Measurements from ENCODE around the gene OR4D2. TPM values are rescaled to one million over a fixed set of nuclear protein-coding genes. Genes with fewer than 3 reads are reported as not detected.

Gene OR4D2
- total RNA-seq, 4 donors from 2014 or later, result not detected

DNA sequence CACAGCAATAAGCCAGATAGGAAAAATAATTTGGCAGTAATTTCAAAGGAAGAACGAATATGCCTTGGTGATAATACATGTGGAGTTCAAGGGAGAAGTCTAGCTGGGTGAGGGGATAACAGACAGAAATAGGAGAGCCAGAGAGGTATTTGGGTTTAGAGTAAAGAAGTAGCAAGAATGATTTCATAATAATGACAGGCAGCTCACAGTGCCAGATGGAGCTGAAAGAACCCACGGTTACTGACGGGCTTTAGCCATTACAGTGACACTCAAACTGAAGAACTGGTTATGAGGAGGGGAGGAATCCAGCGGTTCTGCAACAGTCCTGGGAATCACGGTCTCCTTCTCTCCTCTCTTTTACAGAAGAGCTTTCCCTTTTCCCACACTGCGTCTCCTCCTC, 16.4 kb upstream of the OR4D2 start:
- no peak for DNase-seq (ENCODE audit: low spot score in 2 of 2)
- no peak for TF ChIP-seq POLR2A (IDR thresholded peaks at IDR 0.05)
- no peak overlapping the region for H3K4me3 ChIP-seq (ENCODE audit: low read depth, poor library complexity, severe bottlenecking)
- WGBS, 2 donors, result 41 to 53% methylated on average over 6 of the region's 6 CpGs
- intact Hi-C loops (cut with DNase I; ENCODE audit: low total_unique reads), result no loop called here

DNA sequence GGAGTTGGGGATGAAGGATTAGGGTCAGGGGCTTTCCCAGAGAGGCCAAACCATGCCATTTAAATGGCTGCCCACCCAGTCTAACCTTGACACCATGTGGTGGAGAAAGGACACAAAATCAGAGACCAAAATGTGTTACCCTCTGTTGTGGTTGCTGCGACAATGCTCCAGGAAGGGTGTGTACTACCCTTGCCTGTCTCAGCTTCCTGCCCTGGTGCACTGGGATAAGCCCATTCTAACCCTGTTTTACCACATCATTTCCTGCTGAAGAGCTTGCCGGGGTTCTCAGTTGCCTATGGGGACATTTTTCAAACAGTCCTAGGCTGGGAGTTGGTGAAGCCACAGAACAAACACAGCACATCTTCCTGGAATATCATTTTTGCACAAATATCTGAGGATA, 13.7 kb upstream of the OR4D2 start:
- WGBS, 2 donors, result 48 to 51% methylated on average over 2 of the region's 2 CpGs
- no peak for DNase-seq (ENCODE audit: low spot score in 2 of 2)

DNA sequence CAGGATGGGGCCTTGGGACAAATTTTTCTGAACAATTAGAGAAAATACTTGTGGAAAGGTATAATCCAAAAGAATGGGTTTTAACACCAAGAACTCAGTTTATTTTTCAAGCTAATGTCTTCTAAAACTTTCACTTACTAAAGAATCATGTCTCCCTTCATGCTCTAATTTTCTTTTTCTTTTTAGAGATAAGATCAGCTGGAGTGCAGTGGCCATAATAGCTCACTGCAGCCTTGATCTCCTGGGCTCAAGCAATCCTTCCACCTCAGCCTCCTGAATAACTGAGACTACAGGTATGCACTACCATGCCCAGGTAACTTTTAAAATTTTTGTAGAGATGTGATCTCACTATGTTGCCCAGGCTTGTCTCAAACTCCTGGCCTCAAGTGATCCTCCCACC, 13.1 kb upstream of the OR4D2 start:
- TF ChIP-seq, protein P1, sequence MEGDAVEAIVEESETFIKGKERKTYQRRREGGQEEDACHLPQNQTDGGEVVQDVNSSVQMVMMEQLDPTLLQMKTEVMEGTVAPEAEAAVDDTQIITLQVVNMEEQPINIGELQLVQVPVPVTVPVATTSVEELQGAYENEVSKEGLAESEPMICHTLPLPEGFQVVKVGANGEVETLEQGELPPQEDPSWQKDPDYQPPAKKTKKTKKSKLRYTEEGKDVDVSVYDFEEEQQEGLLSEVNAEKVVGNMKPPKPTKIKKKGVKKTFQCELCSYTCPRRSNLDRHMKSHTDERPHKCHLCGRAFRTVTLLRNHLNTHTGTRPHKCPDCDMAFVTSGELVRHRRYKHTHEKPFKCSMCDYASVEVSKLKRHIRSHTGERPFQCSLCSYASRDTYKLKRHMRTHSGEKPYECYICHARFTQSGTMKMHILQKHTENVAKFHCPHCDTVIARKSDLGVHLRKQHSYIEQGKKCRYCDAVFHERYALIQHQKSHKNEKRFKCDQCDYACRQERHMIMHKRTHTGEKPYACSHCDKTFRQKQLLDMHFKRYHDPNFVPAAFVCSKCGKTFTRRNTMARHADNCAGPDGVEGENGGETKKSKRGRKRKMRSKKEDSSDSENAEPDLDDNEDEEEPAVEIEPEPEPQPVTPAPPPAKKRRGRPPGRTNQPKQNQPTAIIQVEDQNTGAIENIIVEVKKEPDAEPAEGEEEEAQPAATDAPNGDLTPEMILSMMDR (IDR thresholded peaks at IDR 0.05), result no peak
- no peak for TF ChIP-seq POLR2A (IDR thresholded peaks at IDR 0.05)
- DNase-seq (ENCODE audit: low spot score in 2 of 2), result no peak
- intact Hi-C loops (cut with DNase I; ENCODE audit: low total_unique reads), result no loop called here
- no peak overlapping the region for H3K4me3 ChIP-seq (ENCODE audit: low read depth, poor library complexity, severe bottlenecking)

More for the DNA sequence above, 13.7 kb upstream of the OR4D2 start:
- TF ChIP-seq POLR2A (IDR thresholded peaks at IDR 0.05), result no peak
- TF ChIP-seq, protein P1 (IDR thresholded peaks at IDR 0.05), result no peak
- intact Hi-C loops (cut with DNase I; ENCODE audit: low total_unique reads), result no loop called here
- H3K4me3 ChIP-seq (ENCODE audit: low read depth, poor library complexity, severe bottlenecking), result no peak overlapping the region

DNA sequence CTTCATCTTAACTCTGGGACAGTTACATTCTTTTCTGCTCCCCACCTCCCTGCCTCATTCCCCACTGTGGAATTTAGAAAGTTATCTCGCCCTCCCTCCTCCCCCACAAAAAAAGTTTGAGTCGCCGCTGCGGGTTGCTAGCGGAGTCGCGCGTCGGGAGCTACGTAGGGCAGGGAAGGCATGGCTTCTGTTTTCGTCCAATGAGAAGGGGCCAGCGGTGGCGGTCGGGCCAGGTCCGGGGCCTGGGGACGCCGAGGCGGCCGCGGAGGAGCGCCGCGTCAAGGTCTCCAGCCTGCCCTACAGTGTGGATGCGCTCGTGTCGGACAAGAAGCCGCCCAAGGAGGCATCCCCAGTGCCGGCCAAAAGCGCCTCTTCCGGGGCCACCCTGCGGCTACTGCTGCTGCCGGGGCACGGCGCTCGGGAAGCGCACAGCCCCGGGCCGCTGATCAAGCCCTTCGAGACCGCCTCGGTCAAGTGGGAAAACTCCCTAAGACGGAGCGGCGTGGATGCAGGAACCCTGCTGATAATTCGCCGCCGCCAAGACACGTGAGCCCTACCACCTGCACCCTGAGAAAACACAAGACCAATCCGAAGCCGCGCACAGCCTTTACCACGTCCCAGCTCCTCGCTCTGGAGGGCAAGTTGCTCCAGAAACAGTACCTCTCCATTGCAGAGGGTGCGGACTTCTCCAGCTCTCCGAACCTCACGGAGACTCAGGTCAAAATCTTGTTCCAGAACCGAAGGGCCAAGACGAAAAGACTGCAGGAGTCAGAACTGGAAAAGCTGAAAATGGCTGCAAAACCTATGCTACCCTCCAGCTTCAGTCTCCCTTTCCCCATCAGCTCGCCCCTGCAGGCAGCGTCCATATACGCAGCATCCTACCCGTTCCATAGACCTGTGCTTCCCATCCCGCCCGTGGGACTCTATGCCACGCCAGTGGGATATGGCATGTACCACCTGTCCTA, 9.7 kb upstream of the OR4D2 start:
- 5% methylated on average over 36 to 43 of the region's 65 CpGs for WGBS, 2 donors
- intact Hi-C loops (cut with DNase I; ENCODE audit: low total_unique reads), result no loop called here
- DNase-seq (ENCODE audit: low spot score in 2 of 2), result no peak
- H3K4me3 ChIP-seq (ENCODE audit: low read depth, poor library complexity, severe bottlenecking), result no peak overlapping the region
- TF ChIP-seq POLR2A (IDR thresholded peaks at IDR 0.05), result no peak
- TF ChIP-seq, protein P1 (IDR thresholded peaks at IDR 0.05), result no peak

DNA sequence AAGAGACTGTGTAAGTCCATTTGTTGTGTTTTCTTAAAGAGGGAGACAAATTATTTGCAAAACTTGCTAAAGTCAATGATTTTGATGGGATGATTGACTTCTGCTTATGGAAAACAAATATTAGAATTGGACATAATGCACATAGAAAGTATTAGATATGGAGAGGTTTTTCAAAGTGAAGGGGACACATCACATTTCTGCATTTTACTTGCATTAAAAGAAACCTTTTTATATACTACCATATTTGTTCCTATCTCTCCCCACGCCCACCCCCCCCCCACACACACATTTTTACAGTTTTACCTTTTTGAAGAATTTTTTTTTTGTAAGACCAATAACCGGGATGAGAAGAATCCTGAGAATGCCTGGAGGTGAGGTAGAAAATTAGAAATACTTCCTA, 8.6 kb upstream of the OR4D2 start:
- no peak for TF ChIP-seq POLR2A (IDR thresholded peaks at IDR 0.05)
- TF ChIP-seq, protein P1 (IDR thresholded peaks at IDR 0.05), result no peak
- 62 to 67% methylated on average over 2 of the region's 2 CpGs for WGBS, 2 donors
- no peak for DNase-seq (ENCODE audit: low spot score in 2 of 2)
- intact Hi-C loops (cut with DNase I; ENCODE audit: low total_unique reads), result no loop called here
- no peak overlapping the region for H3K4me3 ChIP-seq (ENCODE audit: low read depth, poor library complexity, severe bottlenecking)

DNA sequence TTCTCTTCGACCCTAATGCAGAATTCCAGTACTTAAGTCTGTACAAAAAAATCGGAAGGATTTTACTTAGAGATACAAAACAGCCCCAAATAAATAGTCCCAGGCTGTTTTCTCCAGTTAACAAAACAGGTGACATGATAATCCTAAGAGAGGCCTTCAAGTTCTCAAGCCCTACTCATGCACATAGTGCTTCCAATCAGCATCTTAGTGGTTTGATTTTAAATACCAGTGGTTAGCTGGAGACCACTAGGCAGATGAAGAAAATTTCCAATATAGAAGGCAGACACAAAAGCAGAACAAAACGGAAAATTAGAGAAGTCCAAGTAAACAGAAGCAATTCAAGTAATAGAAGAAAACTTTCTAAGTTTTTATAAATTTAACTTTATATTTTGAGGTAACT, 5.2 kb upstream of the OR4D2 start:
- TF ChIP-seq, protein P1 (IDR thresholded peaks at IDR 0.05), result no peak
- TF ChIP-seq POLR2A (IDR thresholded peaks at IDR 0.05), result no peak
- H3K4me3 ChIP-seq (ENCODE audit: low read depth, poor library complexity, severe bottlenecking), result no peak overlapping the region
- intact Hi-C loops (cut with DNase I; ENCODE audit: low total_unique reads), result no loop called here
- no peak for DNase-seq (ENCODE audit: low spot score in 2 of 2)
- WGBS, 2 donors, result 76% methylated on average over 3 of the region's 3 CpGs
